Kidney (tissue), 14 donors: ENCODE results near the gene WDR55. TPM values are rescaled to one million over a fixed set of nuclear protein-coding genes. Genes with fewer than 3 reads are reported as not detected.
"Not testable (repeated sequence)": the region's sequence is repeated elsewhere in the genome, so short reads cannot be mapped to it uniquely, and the experiment has no call there.

Experiments
- DNase-seq, 5 donors: peaks; one replicate each; pipeline ENCODE4 v3.0.0-alpha.2; 2013 to 2020
- FAIRE-seq: peaks from 2 replicates; lab custom pipeline; 2012; peaks lifted over from hg19 to GRCh38; lab: Jason Lieb, UNC
- H3K27ac ChIP-seq, 2 donors: one replicate each; pipeline ENCODE4 v1.7.0; 2013; ENCODE audit warnings: low read depth in 2 of 2, low read length in 2 of 2, inconsistent platforms in 1 of 2
- H3K27me3 ChIP-seq: one replicate; pipeline ENCODE4 v1.7.1; 2013; ENCODE audit warnings: low read length, inconsistent platforms; ENCODE audit not compliant: control insufficient read depth, insufficient read depth
- H3K36me3 ChIP-seq, 3 donors: one replicate each; pipeline versions ENCODE4 v1.7.0 to v1.7.1; 2013; ENCODE audit warnings: low read length in 3 of 3, control low read depth in 1 of 3, inconsistent platforms in 1 of 3; ENCODE audit not compliant: insufficient read depth in 3 of 3, control insufficient read depth in 2 of 3
- H3K4me1 ChIP-seq, 3 donors: one replicate each; pipeline versions ENCODE4 v1.7.0 to v1.7.1; 2013; ENCODE audit warnings: low read length in 3 of 3, inconsistent platforms in 1 of 3, low read depth in 1 of 3; ENCODE audit not compliant: control insufficient read depth in 2 of 3, insufficient read depth in 2 of 3
- H3K4me3 ChIP-seq, 3 donors: one replicate each; pipeline versions ENCODE4 v1.7.0 to v1.8.1; 2013; ENCODE audit warnings: low read length in 3 of 3, control low read depth in 1 of 3, inconsistent platforms in 1 of 3
- H3K9ac ChIP-seq, 3 donors: one replicate each; pipeline versions ENCODE4 v1.7.0 to v1.7.1; 2013; ENCODE audit warnings: low read length in 3 of 3, control low read depth in 1 of 3, inconsistent platforms in 1 of 3
- H3K9me3 ChIP-seq, 3 donors: one replicate each; pipeline versions ENCODE4 v1.7.0 to v1.7.1; 2013; ENCODE audit warnings: low read length in 3 of 3, control low read depth in 1 of 3, inconsistent platforms in 1 of 3; ENCODE audit not compliant: control insufficient read depth in 2 of 3, insufficient read depth in 1 of 3
- CTCF ChIP-seq: IDR thresholded peaks from 3 replicates; pipeline ENCODE4 v1.5.1; 2012; ENCODE audit warnings: mild to moderate bottlenecking, moderate library complexity, borderline replicate concordance; ENCODE audit not compliant: insufficient read depth; ENCODE audit errors: extremely low read depth
- intact Hi-C: fragments of 100-400 bp; cut with DNase I; formaldehyde crosslinking; loops from one replicate; pipeline ENCODE4 v1.11.1; 2022
- polyA plus RNA-seq: library from polyadenylated mRNA; stranded (reverse); fragments of 350-450 nt; fragmentation: Illumina TruSeq; extraction: RNeasy Lipid Tissue Mini Kit (QIAGEN cat#74804); gene quantifications from one replicate; pipeline ENCODE4 v1.2.3, GENCODE V29; 2014; ENCODE audit warnings: low read depth, low replicate concordance; ENCODE audit not compliant: insufficient read depth
- total RNA-seq: library from RNA; stranded (reverse); fragmentation: NEBNext Ultra II Directional; extraction: Animal tissue kit (Norgen Biotek cat#: 25700); gene quantifications from one replicate; pipeline ENCODE4 v1.2.1, GENCODE V29; 2021
- donor health status: control.
- donor health status: control.
- donor health status: control.
- donor health status: control.
- donor health status: control.
- donor health status: DM: yes; HTN: yes; CAD: no.
- donor health status: Normal renal cell carcinoma (clear cell type).

The WDR55 gene
- total and polyA plus RNA-seq, 2 donors from 2014 or later = 13.7 to 20.8 TPM

- Histone ChIP-seq H3K4me1 (no peaks in the 10 kb centered on the region), H3K27ac (peak overlapping the region; percentile 90 to 95), H3K27me3 (no peaks in the 10 kb centered on the region), H3K9me3 (no peaks in the 10 kb centered on the region), H3K9ac (peak overlapping the region; percentile 72 to 95 (median 89)), H3K36me3 (peaks cover 0 to 8% (median 5%) of the 10 kb centered on the region in 3 donors), H3K4me3 (peak overlapping the region; percentile 79 to 98 (median 96))
- FAIRE-seq = peak; percentile 91
- TF ChIP-seq CTCF = no peak
- intact Hi-C loops = no loop called here
- peak; percentile 87 to 95 (median 94) for DNase-seq
Observed at GRCh38 chr5:140710899-140711552, 46.3 kb downstream of the WDR55 start.

- intact Hi-C loops = no loop called here
- Histone ChIP-seq H3K27ac (no peak overlapping the region), H3K27me3 (no peaks in the 10 kb centered on the region), H3K4me3 (peak overlapping the region in 2 of 3 donors; percentile 79 to 98), H3K36me3 (peaks cover 0 to 5% (median 3%) of the 10 kb centered on the region in 3 donors), H3K9me3 (no peaks in the 10 kb centered on the region), H3K4me1 (no peaks in the 10 kb centered on the region), H3K9ac (no peak overlapping the region)
- no peak for FAIRE-seq
- DNase-seq = no peak
- no peak for TF ChIP-seq CTCF
Observed at GRCh38 chr5:140711794-140712193, 47.1 kb downstream of the WDR55 start.

GRCh38 chr5:140713562-140714094, 48.9 kb downstream of the WDR55 start:
- H3K27me3 ChIP-seq = no peaks in the 10 kb centered on the region
- no peak overlapping the region for H3K4me3 ChIP-seq
- no peak overlapping the region for H3K9ac ChIP-seq
- no peak for TF ChIP-seq CTCF
- H3K27ac ChIP-seq = no peak overlapping the region
- FAIRE-seq = no peak
- intact Hi-C loops = no loop called here
- no peaks in the 10 kb centered on the region for H3K9me3 ChIP-seq
- DNase-seq = no peak
- no peaks in the 10 kb centered on the region for H3K36me3 ChIP-seq
- no peaks in the 10 kb centered on the region for H3K4me1 ChIP-seq

- H3K36me3 ChIP-seq, H3K4me1 ChIP-seq, H3K9ac ChIP-seq, H3K27ac ChIP-seq, intact Hi-C loops, H3K9me3 ChIP-seq, H3K27me3 ChIP-seq, FAIRE-seq, DNase-seq, H3K4me3 ChIP-seq: not testable (repeated sequence)
Observed at GRCh38 chr5:140716238-140716637, 51.5 kb downstream of the WDR55 start.
